MCF 10A (cell line): Measurements from ENCODE around the gene ZNF341. TPM values are rescaled to one million over a fixed set of nuclear protein-coding genes. Genes with fewer than 3 reads are reported as not detected.
A peak's percentile ranks its signal among the peaks of the same experiment; 100 is the strongest.

Experiments used
- BruUV-seq: library from RNA; stranded (reverse); fragments of 400-500 nt; replicated peaks from 2 replicates; lab custom pipeline; 2021; lab: Mats Ljungman, UMichigan
- CTCF ChIA-PET: fragments of 300-600 bp; sonication (Branson Sonifier 250); formaldehyde crosslinking; extraction: SDS; loops from one replicate; lab custom pipeline; 2021; ENCODE audit warnings: antibody characterized with exemption, inconsistent platforms; lab: Yijun Ruan, JAX
- POLR2A ChIA-PET: fragments of 300-600, 350-650 bp; sonication (Branson Sonifier 250); formaldehyde crosslinking; extraction: SDS; loops from one replicate; lab custom pipeline; 2020; ENCODE audit warnings: antibody characterized with exemption, inconsistent platforms; lab: Yijun Ruan, JAX
- DNase-seq: peaks from one replicate; pipeline ENCODE4 v3.0.0-alpha.2; 2018; ENCODE audit not compliant: unreplicated experiment
- H3K27ac Mint-ChIP-seq: one replicate; pipeline ENCODE4 v1.8.0; 2022; ENCODE audit warnings: mild to moderate bottlenecking, low read depth, mixed read lengths; ENCODE audit not compliant: unreplicated experiment
- H3K27me3 Mint-ChIP-seq: one replicate; pipeline ENCODE4 v1.8.0; 2022; ENCODE audit warnings: mixed read lengths; ENCODE audit not compliant: insufficient read depth, unreplicated experiment
- H3K36me3 Mint-ChIP-seq: one replicate; pipeline ENCODE4 v1.8.0; 2022; ENCODE audit warnings: mild to moderate bottlenecking, moderate library complexity, mixed read lengths; ENCODE audit not compliant: insufficient read depth, unreplicated experiment
- H3K4me1 Mint-ChIP-seq: one replicate; pipeline ENCODE4 v1.8.0; 2022; ENCODE audit warnings: mixed read lengths; ENCODE audit not compliant: insufficient read depth, unreplicated experiment
- H3K4me3 Mint-ChIP-seq: one replicate; pipeline ENCODE4 v1.8.0; 2022; ENCODE audit warnings: mild to moderate bottlenecking, moderate library complexity, mixed read lengths; ENCODE audit not compliant: unreplicated experiment
- H3K9me3 Mint-ChIP-seq: one replicate; pipeline ENCODE4 v1.8.0; 2022; ENCODE audit warnings: mixed read lengths; ENCODE audit not compliant: unreplicated experiment
- CTCF ChIP-seq: fragments of 200-600 bp; IDR thresholded peaks from one replicate; pipeline ENCODE4 v1.8.0; 2022; ENCODE audit warnings: antibody characterized with exemption, mild to moderate bottlenecking; ENCODE audit not compliant: unreplicated experiment
- intact Hi-C: fragments of 100-400 bp; cut with micrococcal nuclease; formaldehyde crosslinking; loops from 2 replicates; pipeline ENCODE4 v1.14.1; 2022
- total RNA-seq: library from RNA; stranded (reverse); gene quantifications from 2 replicates; pipeline ENCODE4 v1.2.3, GENCODE V29; 2022

Gene ZNF341
- total RNA-seq, 1 experiment from 2014 or later = 2.0 TPM

- TF ChIP-seq CTCF = no peak
- no peak overlapping the region for H3K4me3 Mint-ChIP-seq
- CTCF ChIA-PET = no interaction called here
- peaks cover 16% of the 10 kb centered on the region for H3K4me1 Mint-ChIP-seq
- intact Hi-C loops = no loop called here
- H3K27ac Mint-ChIP-seq = no peak overlapping the region
- no peak for DNase-seq
- no TSS peak for BruUV-seq
- no peaks in the 10 kb centered on the region for H3K27me3 Mint-ChIP-seq
- H3K9me3 Mint-ChIP-seq = no peaks in the 10 kb centered on the region
- POLR2A ChIA-PET = interaction anchor here (2.9 kb wide), 1 partner anchor 9 kb away, joined by 9 read pairs; the partner anchor contains the start of gene PXMP4
- no peaks in the 10 kb centered on the region for H3K36me3 Mint-ChIP-seq
Observed at GRCh38 chr20:33729101-33729500, 2.7 kb upstream of the ZNF341 start.

- peak overlapping the region; percentile 86 for H3K4me3 Mint-ChIP-seq
- POLR2A ChIA-PET = interaction anchor here (1.9 to 4.7 kb wide), 4 partner anchors 11 to 263 kb away, joined by 9 to 63 read pairs (median 14); partner anchors contain the start of genes ACTL10, CHMP4B, PXMP4 and RALY
- intact Hi-C loops = loop anchor here (2.0 to 10.0 kb wide), 4 partner anchors 56 to 276 kb away; partner anchors contain the start of genes ACTL10 and CHMP4B
Observed at GRCh38 chr20:33730946-33731692, 677 bp upstream of the ZNF341 start.

GRCh38 chr20:33732166-33732970 is 572 bp downstream of the ZNF341 start:
- Mint-ChIP-seq H3K27me3 (no peaks in the 10 kb centered on the region), H3K27ac (peak overlapping the region; percentile 78), H3K9me3 (peaks cover 11% of the 10 kb centered on the region), H3K36me3 (no peaks in the 10 kb centered on the region), H3K4me3 (peak overlapping the region; percentile 86), H3K4me1 (peaks cover 20% of the 10 kb centered on the region)
- intact Hi-C loops = loop anchor here (2.0 to 10.0 kb wide), 4 partner anchors 55 to 278 kb away; partner anchors contain the start of gene CHMP4B
- no peak for TF ChIP-seq CTCF
- ChIA-PET CTCF (interaction anchor here (0.5 to 1.5 kb wide), 8 partner anchors 10 to 1326 kb away, joined by 3 to 6 read pairs (median 4); no protein-coding TSS in a partner anchor), POLR2A (interaction anchor here (0.7 to 4.7 kb wide), 21 partner anchors 9 to 381 kb away, joined by 3 to 63 read pairs (median 4); partner anchors contain the start of genes ACTL10, CBFA2T2, CDK5RAP1 and CHMP4B)
- DNase-seq = peak; percentile 65
- BruUV-seq = no TSS peak

More at GRCh38 chr20:33730946-33731692, 677 bp upstream of the ZNF341 start:
- TF ChIP-seq CTCF = no peak
- no peaks in the 10 kb centered on the region for H3K27me3 Mint-ChIP-seq
- DNase-seq = no peak
- peaks cover 1% of the 10 kb centered on the region for H3K9me3 Mint-ChIP-seq
- no peaks in the 10 kb centered on the region for H3K36me3 Mint-ChIP-seq
- CTCF ChIA-PET = interaction anchor here (0.6 to 0.7 kb wide), 2 partner anchors 8 to 110 kb away, joined by 3 read pairs; no protein-coding TSS in a partner anchor
- H3K27ac Mint-ChIP-seq = peak overlapping the region; percentile 91
- peaks cover 20% of the 10 kb centered on the region for H3K4me1 Mint-ChIP-seq
- BruUV-seq = no TSS peak
